Pancreas (tissue), 10 donors: ENCODE measurements around the gene CSNK1A1. TPM values are rescaled to one million over a fixed set of nuclear protein-coding genes. Genes with fewer than 3 reads are reported as not detected.

Source experiments
- ATAC-seq, 4 donors: fragments of 200-7000 bp; cut with Tn5 transposase; one replicate each; pipeline versions ENCODE4 v1.8.0 to v1.9.1; 2020; ENCODE audit warnings: mild to moderate bottlenecking in 4 of 4, moderate library complexity in 4 of 4
- DNase-seq, 6 donors: peaks; one replicate each; pipeline ENCODE4 v3.0.0-alpha.2; 2020
- FAIRE-seq: peaks from 2 replicates; lab custom pipeline; 2012; peaks lifted over from hg19 to GRCh38; lab: Jason Lieb, UNC
- H3K27ac ChIP-seq, 4 donors: fragments of 200-600 bp; sonication (generic); 1 replicate in 3 of 4; 2 replicates in 1 of 4; pipeline versions ENCODE4 v1.5.0 to v1.8.0; 2020
- H3K27me3 ChIP-seq, 4 donors: fragments of 200-600 bp; one replicate each; pipeline ENCODE4 v1.8.0; 2021
- H3K36me3 ChIP-seq, 3 donors: fragments of 200-600 bp; sonication (generic) in 1 of 3; one replicate each; pipeline versions ENCODE4 v1.5.0 to v1.8.0; 2020 to 2021
- H3K4me1 ChIP-seq, 3 donors: fragments of 200-600 bp; one replicate each; pipeline ENCODE4 v1.8.0; 2021
- H3K4me3 ChIP-seq, 4 donors: fragments of 200-600 bp; sonication (generic) in 2 of 4; one replicate each; pipeline versions ENCODE4 v1.5.0 to v1.8.0; 2020 to 2021
- H3K9me3 ChIP-seq, 4 donors: fragments of 200-600 bp; one replicate each; pipeline ENCODE4 v1.8.0; 2021
- WGBS, 2 donors: extraction: QIAGEN DNeasy Blood & Tissue Kit; methylation state at CpG; one replicate each; pipeline ENCODE4 v1.1.7; 2013; 5-methylcytosine and 5-hydroxymethylcytosine counted together
- intact Hi-C, 3 donors: fragments of 100-400 bp; cut with DNase I; formaldehyde crosslinking; loops; one replicate each; pipeline versions ENCODE4 v1.11.1 to v1.14.2; 2022
- polyA plus RNA-seq, 2 donors: library from polyadenylated mRNA; stranded (reverse); fragments of 200-250 nt; gene quantifications; one replicate each; pipeline ENCODE4 v1.2.3, GENCODE V29; 2013
- total RNA-seq, 6 donors: library from RNA; stranded (reverse); fragmentation: NEBNext Ultra II Directional in 4 of 6; extraction: Animal tissue kit (Norgen Biotek cat#: 25700) in 4 of 6; gene quantifications; one replicate each; pipeline versions ENCODE4 v1.2.1 to v1.2.4, GENCODE V29; 2021 to 2023
- TF ChIP-seq, protein P1 (sequence below), 4 donors: fragments of 200-600 bp; sonication (generic) in 3 of 4; IDR thresholded peaks; one replicate each; pipeline versions ENCODE4 v1.5.0 to v1.8.0; 2021; ENCODE audit warnings: antibody characterized with exemption in 4 of 4
- donor health status: healthy with polysubstance abuse.
- donor health status: DM: no; HTN: no; CAD: no; lungs with moderate emphysema.
- donor health status: DM: no; HTN: no; CAD: no.
- donor health status: control.
- donor health status: control.
- donor health status: Bipolar disorder and iron deficiency.
- donor health status: DM: yes; HTN: yes; CAD: no.
- donor health status: DM: no; HTN: no; CAD: no.
- donor health status: DM: no; HTN: no; CAD: no.
- donor health status: DM: yes; HTN: yes; CAD: no.

Gene CSNK1A1
- total and polyA plus RNA-seq, 8 donors, result 23.0 to 98.1 (median 74.1) TPM

- no peaks in the 10 kb centered on the region for H3K27me3 ChIP-seq
- ATAC-seq (no peak), DNase-seq (no peak), FAIRE-seq (no peak)
- WGBS, 2 donors, result 87 to 91% methylated on average over 18 of the region's 18 CpGs
- TF ChIP-seq, protein P1, sequence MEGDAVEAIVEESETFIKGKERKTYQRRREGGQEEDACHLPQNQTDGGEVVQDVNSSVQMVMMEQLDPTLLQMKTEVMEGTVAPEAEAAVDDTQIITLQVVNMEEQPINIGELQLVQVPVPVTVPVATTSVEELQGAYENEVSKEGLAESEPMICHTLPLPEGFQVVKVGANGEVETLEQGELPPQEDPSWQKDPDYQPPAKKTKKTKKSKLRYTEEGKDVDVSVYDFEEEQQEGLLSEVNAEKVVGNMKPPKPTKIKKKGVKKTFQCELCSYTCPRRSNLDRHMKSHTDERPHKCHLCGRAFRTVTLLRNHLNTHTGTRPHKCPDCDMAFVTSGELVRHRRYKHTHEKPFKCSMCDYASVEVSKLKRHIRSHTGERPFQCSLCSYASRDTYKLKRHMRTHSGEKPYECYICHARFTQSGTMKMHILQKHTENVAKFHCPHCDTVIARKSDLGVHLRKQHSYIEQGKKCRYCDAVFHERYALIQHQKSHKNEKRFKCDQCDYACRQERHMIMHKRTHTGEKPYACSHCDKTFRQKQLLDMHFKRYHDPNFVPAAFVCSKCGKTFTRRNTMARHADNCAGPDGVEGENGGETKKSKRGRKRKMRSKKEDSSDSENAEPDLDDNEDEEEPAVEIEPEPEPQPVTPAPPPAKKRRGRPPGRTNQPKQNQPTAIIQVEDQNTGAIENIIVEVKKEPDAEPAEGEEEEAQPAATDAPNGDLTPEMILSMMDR (IDR thresholded peaks at IDR 0.05), result no peak
- H3K4me3 ChIP-seq, result no peak overlapping the region
- no peaks in the 10 kb centered on the region for H3K9me3 ChIP-seq
- intact Hi-C loops, result no loop called here
- peaks cover 1 to 21% (median 7%) of the 10 kb centered on the region in 3 donors for H3K4me1 ChIP-seq
- H3K27ac ChIP-seq, result no peak overlapping the region
- H3K36me3 ChIP-seq, result no peaks in the 10 kb centered on the region
These were observed 1.4 kb upstream of the CSNK1A1 start for GRCh38 chr5:149552553-149553160.

DNA sequence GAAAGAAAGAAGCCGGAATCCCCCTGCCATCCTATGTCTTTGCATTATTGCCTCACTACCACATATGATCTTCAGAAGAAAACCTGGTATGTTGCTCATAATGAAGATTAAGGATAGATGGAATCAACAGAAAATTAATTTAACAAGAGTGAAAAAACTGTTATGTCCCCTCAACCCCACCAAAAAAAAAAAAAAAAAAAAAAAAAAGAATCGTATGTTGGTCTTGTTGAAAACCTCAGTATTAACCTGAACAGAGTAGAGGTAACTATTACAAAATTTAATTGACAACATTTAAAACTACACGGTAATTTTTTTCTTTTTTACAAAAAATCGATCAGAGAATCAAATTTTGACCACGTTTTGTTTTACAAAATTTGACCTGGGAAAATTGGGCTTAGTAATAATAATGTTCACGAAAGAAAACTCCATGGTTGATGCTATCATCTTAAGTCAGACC lies 827 bp upstream of the CSNK1A1 start:
- Histone ChIP-seq H3K4me1 (peaks cover 7 to 26% (median 9%) of the 10 kb centered on the region in 3 donors), H3K4me3 (peak overlapping the region; percentile 65 to 97 (median 86)), H3K36me3 (no peaks in the 10 kb centered on the region), H3K27me3 (no peaks in the 10 kb centered on the region), H3K9me3 (no peaks in the 10 kb centered on the region), H3K27ac (peak overlapping the region; percentile 90 to 97 (median 96))
- ATAC-seq (no peak), FAIRE-seq (no peak), DNase-seq (no peak)
- TF ChIP-seq, protein P1 (IDR thresholded peaks at IDR 0.05), result no peak
- 18 to 21% methylated on average over 6 of the region's 6 CpGs for WGBS, 2 donors
- intact Hi-C loops, result no loop called here

DNA sequence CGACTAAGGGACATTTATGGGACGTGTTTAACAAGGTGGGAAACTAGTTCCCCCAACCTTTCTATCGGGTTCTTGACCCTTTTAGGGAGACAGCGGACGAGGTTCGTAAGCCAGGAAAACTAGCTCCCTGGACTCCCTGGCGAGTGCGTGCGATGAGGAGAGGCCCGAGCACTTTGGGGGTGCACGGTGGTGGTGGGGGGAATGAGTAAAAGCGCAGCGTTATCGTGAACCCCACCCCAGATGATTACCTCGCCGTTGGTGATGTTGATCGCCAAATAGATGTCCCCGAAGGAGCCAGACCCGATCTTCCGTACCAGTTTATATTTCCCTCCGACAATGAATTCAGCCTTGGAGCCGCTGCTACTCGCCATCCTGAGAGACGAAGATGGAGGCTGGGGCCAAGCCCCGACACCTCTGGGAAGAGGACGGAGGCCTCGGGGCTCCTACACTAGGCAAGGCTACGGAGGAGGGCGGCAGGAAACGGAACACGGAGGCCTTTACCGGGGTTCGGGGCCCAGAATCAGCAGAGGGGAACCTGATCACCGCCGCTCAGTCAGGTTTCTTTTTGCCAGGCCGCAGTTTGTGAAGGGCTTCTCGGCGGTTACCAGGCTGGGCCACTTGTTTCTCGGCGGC lies 529 bp downstream of the CSNK1A1 start:
- Histone ChIP-seq H3K27me3 (no peaks in the 10 kb centered on the region), H3K36me3 (no peaks in the 10 kb centered on the region), H3K27ac (peak overlapping the region; percentile 90 to 97 (median 96)), H3K9me3 (no peaks in the 10 kb centered on the region), H3K4me3 (peak overlapping the region; percentile 65 to 97 (median 86)), H3K4me1 (peaks cover 12 to 29% (median 14%) of the 10 kb centered on the region in 3 donors)
- 0% methylated on average over 40 of the region's 40 CpGs for WGBS, 2 donors
- TF ChIP-seq, protein P1 (IDR thresholded peaks at IDR 0.05), result no peak
- ATAC-seq (peak; percentile 12 to 32 (median 22)), DNase-seq (peak in 4 of 6 donors; percentile 16 to 77 (median 48)), FAIRE-seq (no peak)
- intact Hi-C loops, result no loop called here

DNA sequence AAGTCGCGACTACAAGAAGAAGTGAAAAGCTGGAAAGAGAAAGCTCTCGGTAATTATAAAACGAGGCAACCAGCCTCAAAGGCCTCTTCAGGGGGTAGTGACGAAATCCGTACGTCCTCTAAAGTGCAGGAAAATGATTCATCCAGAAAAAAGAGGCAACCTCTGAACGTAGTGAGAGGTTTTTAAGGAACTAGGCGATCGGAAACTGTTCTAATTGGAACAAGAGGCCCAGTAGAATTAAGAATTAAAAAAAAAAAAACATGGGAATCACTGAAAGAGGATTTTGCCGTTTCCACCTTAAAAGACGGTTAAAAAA lies 1.0 kb downstream of the CSNK1A1 start:
- Histone ChIP-seq H3K4me3 (peak overlapping the region; percentile 65 to 97 (median 86)), H3K27ac (peak overlapping the region; percentile 90 to 97 (median 96)), H3K27me3 (no peaks in the 10 kb centered on the region), H3K9me3 (no peaks in the 10 kb centered on the region), H3K36me3 (peaks cover 0 to 4% (median 0%) of the 10 kb centered on the region in 3 donors), H3K4me1 (peaks cover 12 to 29% (median 14%) of the 10 kb centered on the region in 3 donors)
- no peak for DNase-seq
- WGBS, 2 donors, result 0 to 1% methylated on average over 12 of the region's 12 CpGs
- no peak for FAIRE-seq
- ATAC-seq, result peak in 1 of 4 donors; percentile 23
- intact Hi-C loops, result no loop called here
- TF ChIP-seq, protein P1 (IDR thresholded peaks at IDR 0.05), result no peak
